Measurements from ENCODE around the gene SLC24A1. TPM values are rescaled to one million over a fixed set of nuclear protein-coding genes. Genes with fewer than 3 reads are reported as not detected.
A peak's percentile ranks its signal among the peaks of the same experiment; 100 is the strongest.

Gene SLC24A1
- total RNA-seq, 1 experiment from 2014 or later, result 13.0 TPM

- TSS peak; percentile 40 for BruUV-seq (replicated peaks)
- Histone ChIP-seq H3K36me3 (ENCODE audit: control insufficient read depth, insufficient read depth, low read length) (peaks cover 32% of the 10 kb centered on the region), H3K27ac (ENCODE audit: low read length) (no peak overlapping the region), H3K4me3 (ENCODE audit: low read depth in 2 of 2, low read length in 2 of 2) (no peak overlapping the region), H3K27me3 (ENCODE audit: control insufficient read depth, insufficient read depth, low read length) (no peaks in the 10 kb centered on the region), H3K4me1 (ENCODE audit: control insufficient read depth, insufficient read depth, low read length) (no peaks in the 10 kb centered on the region), H3K9me3 (ENCODE audit: control insufficient read depth, insufficient read depth, low read depth, low read length) (no peaks in the 10 kb centered on the region)
- no peak for DNase-seq (ENCODE audit: low read depth, low spot score)
- no peak for ATAC-seq
- POLR2A ChIA-PET, result no interaction called here
- TF ChIP-seq TCF7L2 (IDR thresholded peaks at IDR 0.05; ENCODE audit: low read depth, low read length) (no peak), REST (IDR thresholded peaks at IDR 0.05; ENCODE audit: insufficient read depth in 1 of 2, low read depth in 2 of 2, low read length in 1 of 2) (no peak), POLR2AphosphoS5 (IDR thresholded peaks at IDR 0.05; ENCODE audit: low read depth, low read length) (no peak), SIN3A (IDR thresholded peaks at IDR 0.05; ENCODE audit: borderline replicate concordance, insufficient read depth, low read depth, low read length) (no peak), CTCF (IDR thresholded peaks at IDR 0.05) (no peak)
- intact Hi-C loops (cut with micrococcal nuclease; ENCODE audit: unreplicated experiment) (no loop called here), in situ Hi-C loops (cut with HindIII; ENCODE audit: low pct_unique_long_range_greater_than_20kb, low sequenced_read_pairs) (no loop called here)
- CTCF ChIA-PET, result no interaction called here
Observed at GRCh38 chr15:65598468-65598867, 23.3 kb upstream of the SLC24A1 start.

GRCh38 chr15:65599677-65600076, 22.1 kb upstream of the SLC24A1 start:
- no TSS peak for BruUV-seq (replicated peaks)
- CTCF ChIA-PET, result no interaction called here
- peaks cover 30% of the 10 kb centered on the region for H3K36me3 ChIP-seq (ENCODE audit: control insufficient read depth, insufficient read depth, low read length)
- no peaks in the 10 kb centered on the region for H3K9me3 ChIP-seq (ENCODE audit: control insufficient read depth, insufficient read depth, low read depth, low read length)
- POLR2A ChIA-PET, result no interaction called here
- no peaks in the 10 kb centered on the region for H3K4me1 ChIP-seq (ENCODE audit: control insufficient read depth, insufficient read depth, low read length)
- ATAC-seq, result no peak
- TF ChIP-seq TCF7L2 (IDR thresholded peaks at IDR 0.05; ENCODE audit: low read depth, low read length) (no peak), REST (IDR thresholded peaks at IDR 0.05; ENCODE audit: insufficient read depth in 1 of 2, low read depth in 2 of 2, low read length in 1 of 2) (no peak), POLR2AphosphoS5 (IDR thresholded peaks at IDR 0.05; ENCODE audit: low read depth, low read length) (no peak), CTCF (IDR thresholded peaks at IDR 0.05) (no peak), SIN3A (IDR thresholded peaks at IDR 0.05; ENCODE audit: borderline replicate concordance, insufficient read depth, low read depth, low read length) (no peak)
- intact Hi-C loops (cut with micrococcal nuclease; ENCODE audit: unreplicated experiment) (no loop called here), in situ Hi-C loops (cut with HindIII; ENCODE audit: low pct_unique_long_range_greater_than_20kb, low sequenced_read_pairs) (no loop called here)
- DNase-seq (ENCODE audit: low read depth, low spot score), result no peak
- H3K27me3 ChIP-seq (ENCODE audit: control insufficient read depth, insufficient read depth, low read length), result no peaks in the 10 kb centered on the region
- H3K27ac ChIP-seq (ENCODE audit: low read length), result no peak overlapping the region
- H3K4me3 ChIP-seq (ENCODE audit: low read depth in 2 of 2, low read length in 2 of 2), result no peak overlapping the region

All from Panc1 (cell line).